Measurements from ENCODE around the gene VIPR2. TPM values are rescaled to one million over a fixed set of nuclear protein-coding genes. Genes with fewer than 3 reads are reported as not detected.

VIPR2 gene
- total RNA-seq, 1 donor from 2014 or later, result not detected

- no peak for ATAC-seq (ENCODE audit: low read depth)
- intact Hi-C loops (cut with micrococcal nuclease), result no loop called here
Observed at GRCh38 chr7:159060440-159060839, 84.2 kb downstream of the VIPR2 start.

GRCh38 chr7:159059629-159060028 is 85.0 kb downstream of the VIPR2 start:
- Mint-ChIP-seq H3K9me3 (no peaks in the 10 kb centered on the region), H3K36me3 (ENCODE audit: low read depth) (no peaks in the 10 kb centered on the region), H3K4me3 (no peak overlapping the region), H3K27ac (no peak overlapping the region), H3K4me1 (no peaks in the 10 kb centered on the region), H3K27me3 (no peaks in the 10 kb centered on the region)
- intact Hi-C loops (cut with micrococcal nuclease), result no loop called here
- no peak for DNase-seq
- no peak for TF ChIP-seq CTCF (IDR thresholded peaks at IDR 0.05)
- ChIA-PET POLR2A (no interaction called here), CTCF (no interaction called here)
- ATAC-seq (ENCODE audit: low read depth), result no peak

More at GRCh38 chr7:159060440-159060839, 84.2 kb downstream of the VIPR2 start:
- no peaks in the 10 kb centered on the region for H3K9me3 Mint-ChIP-seq
- CTCF ChIA-PET, result no interaction called here
- no peak for TF ChIP-seq CTCF (IDR thresholded peaks at IDR 0.05)
- no peak overlapping the region for H3K4me3 Mint-ChIP-seq
- no peak overlapping the region for H3K27ac Mint-ChIP-seq
- no peaks in the 10 kb centered on the region for H3K4me1 Mint-ChIP-seq
- H3K27me3 Mint-ChIP-seq, result no peaks in the 10 kb centered on the region
- POLR2A ChIA-PET, result no interaction called here
- no peaks in the 10 kb centered on the region for H3K36me3 Mint-ChIP-seq (ENCODE audit: low read depth)
- no peak for DNase-seq

DNA sequence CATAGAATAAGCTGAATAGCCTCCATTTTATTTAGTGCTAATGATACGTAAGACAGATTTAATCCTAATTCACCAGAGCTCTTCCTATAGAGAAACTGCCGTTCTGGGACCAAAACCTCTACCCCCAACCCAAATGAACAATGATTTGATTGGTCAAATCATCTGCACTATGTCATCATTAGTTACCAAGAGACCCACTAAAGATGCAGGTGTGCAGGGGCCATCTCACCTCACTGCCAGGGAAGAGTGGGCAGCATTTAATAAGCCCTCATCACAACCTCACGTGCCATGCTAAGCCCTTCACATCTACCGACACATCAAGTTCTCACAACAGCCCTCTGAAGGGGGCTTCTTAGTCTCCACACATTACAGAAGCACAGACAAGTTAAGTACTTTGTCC is 87.0 kb downstream of the VIPR2 start:
- POLR2A ChIA-PET, result no interaction called here
- Mint-ChIP-seq H3K36me3 (ENCODE audit: low read depth) (no peaks in the 10 kb centered on the region), H3K9me3 (no peaks in the 10 kb centered on the region), H3K27ac (no peak overlapping the region), H3K4me3 (no peak overlapping the region), H3K4me1 (no peaks in the 10 kb centered on the region), H3K27me3 (no peaks in the 10 kb centered on the region)
- CTCF ChIA-PET, result no interaction called here
- no peak for ATAC-seq (ENCODE audit: low read depth)
- intact Hi-C loops (cut with micrococcal nuclease), result no loop called here
- DNase-seq, result no peak
- TF ChIP-seq CTCF (IDR thresholded peaks at IDR 0.05), result no peak

DNA sequence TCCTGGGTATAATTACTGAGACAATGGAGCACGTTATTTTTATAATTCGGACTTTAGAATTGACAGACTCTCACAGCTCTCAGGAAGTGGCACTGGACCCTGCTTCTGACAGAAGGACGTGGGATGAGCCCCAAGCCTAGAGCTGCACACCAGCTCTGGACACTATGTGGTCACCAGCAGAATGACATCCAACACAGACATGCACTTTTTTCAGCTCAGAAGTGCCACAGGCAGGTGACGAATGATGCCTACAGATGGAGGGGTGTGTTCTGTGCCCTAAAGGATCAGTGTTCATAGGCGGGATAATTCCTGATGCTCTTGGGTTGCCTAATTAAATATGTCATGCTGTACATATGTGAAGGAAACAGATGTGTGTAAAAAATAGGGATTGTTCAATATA is 87.9 kb downstream of the VIPR2 start:
- H3K36me3 Mint-ChIP-seq (ENCODE audit: low read depth), result no peaks in the 10 kb centered on the region
- peaks cover 2% of the 10 kb centered on the region for H3K9me3 Mint-ChIP-seq
- ChIA-PET POLR2A (no interaction called here), CTCF (no interaction called here)
- no peaks in the 10 kb centered on the region for H3K27me3 Mint-ChIP-seq
- no peak for TF ChIP-seq CTCF (IDR thresholded peaks at IDR 0.05)
- H3K4me3 Mint-ChIP-seq, result no peak overlapping the region
- no peak overlapping the region for H3K27ac Mint-ChIP-seq
- H3K4me1 Mint-ChIP-seq, result no peaks in the 10 kb centered on the region
- ATAC-seq (ENCODE audit: low read depth) (no peak), DNase-seq (no peak)
- intact Hi-C loops (cut with micrococcal nuclease), result no loop called here

DNA sequence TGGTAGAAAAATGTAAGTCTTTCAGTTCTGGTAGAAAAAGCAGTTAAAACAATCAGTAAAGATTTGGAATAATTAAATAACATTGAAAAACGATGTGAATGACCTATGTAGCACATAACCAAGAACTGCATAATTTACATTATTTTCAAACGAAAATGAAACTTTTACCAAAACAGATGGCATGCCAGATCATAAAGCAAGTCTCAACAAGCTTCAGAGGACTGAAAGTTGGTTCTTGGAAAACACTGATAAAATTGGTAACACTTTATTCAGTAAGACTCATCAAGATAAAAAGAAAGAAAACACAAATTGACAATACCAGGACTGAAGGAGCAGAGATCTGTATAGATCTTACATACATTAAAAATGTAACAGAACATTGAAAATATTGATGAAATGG is 92.8 kb downstream of the VIPR2 start:
- TF ChIP-seq CTCF (IDR thresholded peaks at IDR 0.05), result no peak
- Mint-ChIP-seq H3K9me3 (peaks cover 6% of the 10 kb centered on the region), H3K36me3 (ENCODE audit: low read depth) (no peaks in the 10 kb centered on the region), H3K27ac (no peak overlapping the region), H3K27me3 (peaks cover 2% of the 10 kb centered on the region), H3K4me3 (no peak overlapping the region), H3K4me1 (no peaks in the 10 kb centered on the region)
- DNase-seq, result no peak
- no peak for ATAC-seq (ENCODE audit: low read depth)
- CTCF ChIA-PET, result no interaction called here
- POLR2A ChIA-PET, result no interaction called here
- intact Hi-C loops (cut with micrococcal nuclease), result no loop called here
